HG02759 (cell line): Measurements from ENCODE around the gene ETV2.
"Not testable (repeated sequence)": the region's sequence is repeated elsewhere in the genome, so short reads cannot be mapped to it uniquely, and the experiment has no call there.

Experiments used
- ATAC-seq: cut with Tn5 transposase; IDR thresholded peaks from one replicate; pipeline ENCODE4 v1.9.1; 2021; ENCODE audit warnings: mild to moderate bottlenecking, moderate library complexity; ENCODE audit not compliant: unreplicated experiment

The ETV2 gene

GRCh38 chr19:35641515-35642151, at the start of gene ETV2:
TSS of gene ETV2 (plus strand) at chr19:35641745. CDS start at chr19:35642461, 716 bp downstream.
- ATAC-seq: no peak

- no peak for ATAC-seq
Measured at GRCh38 chr19:35592226-35592625, 49.3 kb upstream of the ETV2 start.

- ATAC-seq: not testable (repeated sequence)
Measured at GRCh38 chr19:35595026-35595425, 46.5 kb upstream of the ETV2 start.

DNA sequence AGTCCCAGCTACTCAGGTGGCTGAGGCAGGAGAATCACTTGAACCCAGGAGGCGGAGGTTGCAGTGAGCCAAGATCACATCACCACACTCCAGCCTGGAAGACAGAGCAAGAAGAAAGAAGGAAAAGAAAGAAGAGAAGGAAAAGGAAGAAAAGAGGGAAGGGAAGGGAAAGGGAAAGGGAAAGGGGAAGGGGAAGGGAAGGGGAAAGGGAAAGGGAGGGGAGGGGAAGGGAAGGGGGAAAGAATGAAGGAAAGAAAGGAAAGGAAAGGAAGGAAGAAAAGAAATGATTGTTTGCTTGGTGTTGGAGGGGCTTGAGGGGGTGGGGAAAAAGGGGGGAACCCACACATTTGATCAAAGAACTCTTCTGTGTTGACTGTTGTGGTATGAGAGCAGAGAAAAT, 45.6 kb upstream of the ETV2 start:
- ATAC-seq: no peak

DNA sequence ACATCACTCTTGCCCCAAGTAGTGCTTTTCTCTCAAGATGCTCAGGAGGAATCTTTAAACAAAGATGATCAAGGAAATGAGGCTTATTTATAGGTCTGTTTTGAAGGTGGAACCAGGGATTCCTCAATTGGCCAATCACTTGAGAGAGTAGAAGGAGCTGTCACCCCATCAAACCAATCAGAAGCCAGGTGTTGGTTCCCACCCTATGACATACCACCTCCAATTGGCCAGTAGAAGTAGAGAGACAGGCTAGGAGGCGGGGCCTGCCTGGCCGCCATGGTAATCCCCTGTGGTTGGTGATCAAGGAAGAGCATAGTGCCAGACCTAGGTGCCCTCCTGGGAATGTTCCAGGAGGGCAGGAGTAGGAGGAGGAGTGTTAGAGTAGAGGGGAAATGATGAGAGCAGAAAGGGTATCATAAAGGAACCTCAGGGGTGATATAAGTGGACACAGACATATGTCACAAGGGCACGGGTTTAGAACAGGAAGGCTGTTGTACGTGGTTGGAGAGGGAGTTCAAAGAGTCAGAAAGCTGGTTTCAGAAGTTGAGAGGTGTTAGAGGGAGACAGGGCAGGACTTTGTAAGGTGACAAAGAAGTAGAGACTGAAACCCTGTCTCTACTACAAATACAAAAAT, 45.1 kb upstream of the ETV2 start:
- peak; percentile 62 for ATAC-seq

GRCh38 chr19:35601971-35602370, 39.6 kb upstream of the ETV2 start:
- no peak for ATAC-seq

DNA sequence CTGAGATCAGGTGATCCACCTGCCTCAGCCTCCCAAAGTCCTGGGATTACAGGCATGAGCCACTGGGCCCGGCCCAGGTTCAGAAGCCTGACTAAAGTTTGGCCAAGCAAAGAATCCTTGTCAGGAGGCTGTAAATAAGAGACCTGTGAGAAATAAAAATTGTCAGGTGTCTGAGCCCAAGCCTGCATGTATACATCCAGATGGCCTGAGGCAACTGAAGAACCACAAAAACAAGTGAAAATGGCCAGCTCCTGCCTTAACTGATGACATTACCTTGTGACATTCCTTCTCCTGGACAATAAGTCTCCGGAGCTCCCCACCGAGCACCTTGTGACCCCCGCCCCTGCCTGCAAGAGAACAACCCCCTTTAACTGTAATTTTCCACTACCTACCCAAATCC, 37.1 kb upstream of the ETV2 start:
- not testable (repeated sequence) for ATAC-seq

- not testable (repeated sequence) for ATAC-seq
Measured at GRCh38 chr19:35607170-35607569, 34.4 kb upstream of the ETV2 start.

GRCh38 chr19:35607661-35608060, 33.9 kb upstream of the ETV2 start:
- ATAC-seq: no peak

DNA sequence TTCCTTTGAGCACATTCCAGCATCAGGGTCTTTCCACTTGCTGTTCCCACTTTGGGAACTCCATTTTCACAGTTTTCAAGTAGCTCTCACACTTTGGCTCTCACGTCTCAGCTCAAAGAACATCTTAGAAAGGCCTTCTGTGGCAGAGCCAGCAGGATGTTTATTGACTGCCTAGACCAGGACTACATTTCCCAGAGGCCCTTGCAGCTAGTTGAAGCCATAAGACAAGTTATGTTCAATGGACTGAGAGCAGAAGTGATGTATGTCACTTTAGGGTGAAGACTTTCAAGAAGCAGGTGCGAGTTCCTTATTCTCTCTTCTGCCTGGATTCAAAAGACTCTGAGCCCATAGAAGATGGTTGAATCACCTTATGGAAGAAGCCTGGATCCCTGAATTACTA, 33.3 kb upstream of the ETV2 start:
- ATAC-seq: no peak

DNA sequence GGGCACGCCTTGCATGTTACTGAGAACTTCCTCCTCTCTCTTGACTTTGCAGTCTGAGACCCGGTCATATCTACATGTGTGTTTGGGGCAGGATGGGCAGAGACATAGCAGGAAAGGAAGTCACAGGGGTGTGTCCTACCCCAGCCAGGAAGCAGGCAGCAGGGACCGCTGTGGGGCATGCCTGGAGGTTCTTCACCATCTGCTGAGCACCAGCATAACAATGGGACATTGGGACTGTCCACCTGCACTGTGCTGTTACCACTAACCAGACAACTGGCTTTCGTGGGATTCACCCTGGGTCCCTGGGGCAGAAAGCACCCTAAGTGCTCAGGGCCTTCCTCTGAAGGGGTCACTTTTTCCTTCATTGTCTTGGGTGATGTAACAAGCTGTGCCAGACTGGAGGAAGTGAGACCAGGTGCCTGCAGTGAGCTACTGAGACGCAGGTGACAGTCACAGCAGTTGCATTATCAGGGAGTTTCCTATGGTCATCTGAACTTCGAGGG, 31.6 kb upstream of the ETV2 start:
- ATAC-seq: no peak

- ATAC-seq: no peak
Measured at GRCh38 chr19:35612224-35612558, 29.4 kb upstream of the ETV2 start.

- peak; percentile 84 for ATAC-seq
Measured at GRCh38 chr19:35612559-35613321, 28.8 kb upstream of the ETV2 start, which contains the start of gene HAUS5. TSS of gene HAUS5 (plus strand) at chr19:35612735. CDS start at chr19:35612795, 60 bp downstream.

- ATAC-seq: no peak
Measured at GRCh38 chr19:35613574-35613973, 28.0 kb upstream of the ETV2 start.

DNA sequence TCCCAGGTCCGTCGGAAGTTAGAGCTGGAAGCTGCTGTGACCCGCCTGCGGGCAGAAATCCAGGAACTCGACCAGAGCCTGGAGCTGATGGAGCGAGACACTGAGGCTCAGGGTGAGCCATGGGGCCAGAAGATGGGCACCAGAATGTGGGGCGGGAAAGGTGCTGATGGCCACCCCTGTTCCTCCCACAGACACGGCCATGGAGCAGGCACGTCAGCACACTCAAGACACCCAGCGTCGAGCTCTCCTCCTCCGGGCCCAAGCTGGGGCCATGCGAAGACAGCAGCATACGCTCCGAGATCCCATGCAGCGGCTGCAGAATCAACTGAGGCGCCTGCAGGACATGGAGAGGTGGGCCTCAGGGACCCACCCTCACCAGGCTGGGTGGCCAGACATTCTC, 26.5 kb upstream of the ETV2 start:
- no peak for ATAC-seq

GRCh38 chr19:35618857-35619256, 22.7 kb upstream of the ETV2 start:
- no peak for ATAC-seq

DNA sequence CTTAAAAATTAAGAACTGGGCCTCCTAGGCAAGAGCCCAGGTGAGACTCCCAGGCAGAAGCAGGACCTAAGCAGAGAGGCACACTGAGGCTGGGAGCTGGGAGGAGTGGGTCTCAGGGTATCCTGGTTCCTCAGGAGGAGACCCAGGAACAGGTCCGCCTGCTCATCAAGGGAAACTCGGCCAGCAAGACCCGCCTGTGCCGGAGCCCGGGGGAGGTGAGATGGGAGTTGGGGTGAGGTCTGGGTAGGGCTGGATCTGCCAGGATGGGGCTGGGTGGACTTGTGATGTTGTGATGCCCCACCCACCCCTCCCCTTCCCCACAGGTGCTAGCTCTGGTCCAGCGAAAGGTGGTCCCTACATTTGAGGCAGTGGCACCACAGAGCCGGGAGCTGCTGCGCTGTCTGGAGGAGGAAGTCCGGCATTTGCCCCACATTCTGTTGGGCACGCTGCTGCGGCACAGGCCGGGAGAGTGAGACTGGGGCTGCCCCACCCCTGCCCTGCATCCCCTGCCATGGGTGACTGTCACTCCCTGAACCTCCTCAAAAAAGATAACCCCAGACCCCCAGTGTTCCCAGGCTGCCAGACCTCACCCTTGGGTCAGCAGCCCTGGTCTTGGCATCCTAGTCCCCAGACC, 22.1 kb upstream of the ETV2 start:
- no peak for ATAC-seq

- no peak for ATAC-seq
Measured at GRCh38 chr19:35620001-35620400, 21.5 kb upstream of the ETV2 start.

DNA sequence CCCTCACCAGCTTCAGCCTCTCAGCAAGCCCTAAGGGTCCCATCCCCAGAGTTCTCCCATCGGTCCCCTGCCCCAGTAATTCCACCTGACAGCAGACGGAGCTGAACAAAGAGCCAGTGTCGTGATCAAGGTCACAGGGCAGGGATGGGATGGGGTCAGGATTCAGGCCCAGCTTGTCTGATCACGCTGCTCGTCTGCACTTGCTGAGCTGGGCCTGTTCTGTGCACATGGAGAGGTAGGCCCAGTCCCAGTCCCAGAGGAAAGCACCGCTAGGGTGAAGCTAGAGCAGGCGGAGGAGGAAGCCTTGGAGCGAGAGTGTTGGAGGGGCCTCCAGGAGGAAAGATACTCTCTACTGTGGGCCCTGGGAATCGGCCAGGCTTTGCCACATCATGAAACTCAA, 19.8 kb upstream of the ETV2 start:
- no peak for ATAC-seq

- no peak for ATAC-seq
Measured at GRCh38 chr19:35622750-35623149, 18.8 kb upstream of the ETV2 start.

- ATAC-seq: no peak
Measured at GRCh38 chr19:35623327-35624010, 18.1 kb upstream of the ETV2 start.
